Stimulated activated naive CD8-positive, alpha-beta T cell treated with anti-CD3 and anti-CD28 coated beads, Interleukin-15, amount 100 ng/mL, for 72 hours (primary cell): ENCODE results near the gene SLC10A7.

ENCODE experiments used
- ATAC-seq: fragments of 150-1000 bp; cut with Tn5 transposase; 2 replicates; pipeline ENCODE4 v1.10.0; 2021; ENCODE audit warnings: mild to moderate bottlenecking, moderate library complexity
- DNase-seq, 2 donors: peaks; one replicate each; pipeline ENCODE4 v3.0.0; 2021 to 2022
- H3K27ac Mint-ChIP-seq, 2 donors: one replicate each; pipeline ENCODE4 v1.8.0; 2022; ENCODE audit warnings: mild to moderate bottlenecking in 2 of 2, mixed read lengths in 2 of 2, moderate library complexity in 2 of 2
- H3K27me3 Mint-ChIP-seq: one replicate; pipeline ENCODE4 v1.8.0; 2022; ENCODE audit warnings: mixed read lengths
- H3K4me1 Mint-ChIP-seq: one replicate; pipeline ENCODE4 v1.8.0; 2022; ENCODE audit warnings: mild to moderate bottlenecking, mixed read lengths
- H3K4me3 Mint-ChIP-seq, 2 donors: one replicate each; pipeline ENCODE4 v1.8.0; 2022; ENCODE audit warnings: mild to moderate bottlenecking in 2 of 2, mixed read lengths in 2 of 2, moderate library complexity in 1 of 2
- H3K9me3 Mint-ChIP-seq, 2 donors: one replicate each; pipeline ENCODE4 v1.8.0; 2022; ENCODE audit warnings: mixed read lengths in 2 of 2

The SLC10A7 gene

DNA sequence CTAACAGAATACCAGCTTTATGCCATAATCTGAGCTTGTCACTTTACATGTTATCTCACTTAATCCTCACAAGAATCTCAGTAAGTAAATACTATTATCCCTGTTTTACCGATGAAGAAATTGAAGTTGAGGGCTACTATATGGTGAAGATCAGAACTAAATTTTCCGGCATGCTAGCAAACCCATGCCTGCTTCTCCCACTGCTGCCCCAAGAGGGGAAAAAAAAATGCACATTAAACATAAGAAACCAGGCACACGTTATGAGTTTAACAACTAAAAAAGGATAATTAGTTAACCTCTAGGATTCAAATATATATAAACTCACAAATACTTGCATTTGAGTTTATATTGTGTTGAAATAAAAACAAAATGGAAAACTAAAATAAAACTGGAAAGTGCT is 10.8 kb downstream of the SLC10A7 start:
- no peaks in the 10 kb centered on the region for H3K27me3 Mint-ChIP-seq
- peaks cover 24% of the 10 kb centered on the region for H3K4me1 Mint-ChIP-seq
- no peak overlapping the region for H3K4me3 Mint-ChIP-seq
- ATAC-seq = no peak
- H3K9me3 Mint-ChIP-seq = no peaks in the 10 kb centered on the region
- no peak for DNase-seq
- no peak overlapping the region for H3K27ac Mint-ChIP-seq

DNA sequence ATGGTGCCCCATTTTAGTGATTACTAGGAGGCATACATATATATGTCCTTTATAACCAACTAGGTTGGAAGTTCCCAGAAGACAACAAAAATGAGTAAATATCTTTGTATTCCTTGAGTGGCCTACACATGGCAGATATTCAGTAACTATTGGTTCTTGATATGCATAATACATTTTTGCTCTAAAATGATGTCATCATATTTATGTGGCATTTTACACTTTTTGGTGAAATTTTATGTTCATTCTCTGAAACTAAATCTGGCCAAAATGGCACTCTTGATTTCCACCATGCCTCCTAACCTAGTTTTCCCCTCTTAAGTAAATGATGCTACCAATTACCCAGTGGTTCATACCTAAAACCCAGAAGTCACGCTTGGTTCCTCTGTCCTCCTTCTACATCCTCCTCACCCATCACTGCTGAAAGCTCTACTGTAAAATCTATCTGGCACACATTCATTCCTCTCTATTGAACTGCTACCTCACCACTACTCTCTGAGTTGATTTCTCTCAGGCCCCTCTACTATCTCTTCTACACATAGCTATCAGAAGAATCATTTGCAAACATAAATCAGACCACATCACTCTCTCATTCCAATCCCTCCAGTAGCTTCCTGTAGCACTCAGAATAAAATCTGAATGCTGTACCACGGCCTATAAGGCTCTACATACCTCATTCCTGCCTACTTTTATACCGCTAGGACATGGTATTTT is 13.4 kb downstream of the SLC10A7 start:
- DNase-seq (no peak), ATAC-seq (peak; percentile 39)
- Mint-ChIP-seq H3K4me3 (no peak overlapping the region), H3K9me3 (no peaks in the 10 kb centered on the region), H3K27me3 (no peaks in the 10 kb centered on the region), H3K4me1 (peaks cover 27% of the 10 kb centered on the region), H3K27ac (no peak overlapping the region)

DNA sequence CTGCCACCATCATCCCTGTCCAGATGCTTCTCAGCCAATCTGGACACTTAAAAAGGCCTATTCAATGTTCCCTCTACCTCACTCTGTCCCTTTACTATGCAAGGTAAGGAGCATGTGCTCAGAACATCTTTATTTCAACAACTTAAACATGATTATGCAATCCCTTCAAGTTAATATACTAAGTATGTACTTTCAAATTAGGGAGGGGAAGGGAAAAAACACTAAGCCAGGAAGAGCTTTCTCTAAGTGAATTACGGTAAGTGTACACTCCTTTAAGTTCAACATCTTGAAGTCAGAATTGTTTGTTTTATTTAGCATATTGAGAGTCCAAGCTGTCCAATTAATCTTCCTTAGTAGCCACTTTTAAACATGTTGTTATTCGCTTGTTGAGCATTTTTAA is 14.1 kb downstream of the SLC10A7 start:
- Mint-ChIP-seq H3K4me3 (no peak overlapping the region), H3K4me1 (peaks cover 27% of the 10 kb centered on the region), H3K27ac (no peak overlapping the region), H3K27me3 (no peaks in the 10 kb centered on the region), H3K9me3 (no peaks in the 10 kb centered on the region)
- DNase-seq = no peak
- no peak for ATAC-seq

DNA sequence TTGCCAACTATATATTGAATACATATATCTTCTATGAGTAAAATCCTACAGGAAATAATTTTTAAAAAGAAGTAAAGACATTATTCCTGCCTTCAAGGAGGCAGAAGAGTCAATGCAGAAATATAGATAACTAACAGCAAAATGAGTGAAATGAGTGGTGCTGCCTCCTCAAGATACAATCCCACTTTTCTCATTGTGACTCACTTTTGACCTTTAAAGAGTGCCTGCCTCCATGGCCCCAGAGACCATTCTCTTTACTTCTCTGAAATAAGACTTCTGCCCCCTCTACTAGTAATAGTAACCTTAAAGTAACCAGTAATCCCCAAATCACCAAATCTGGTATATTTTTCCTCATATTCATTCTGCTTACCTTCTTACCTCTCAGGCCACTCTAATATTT is 15.5 kb downstream of the SLC10A7 start:
- no peak overlapping the region for H3K4me3 Mint-ChIP-seq
- no peaks in the 10 kb centered on the region for H3K9me3 Mint-ChIP-seq
- peaks cover 27% of the 10 kb centered on the region for H3K4me1 Mint-ChIP-seq
- ATAC-seq (peak; percentile 83), DNase-seq (no peak)
- peak overlapping the region in 1 of 2 donors; percentile 30 for H3K27ac Mint-ChIP-seq
- H3K27me3 Mint-ChIP-seq = no peaks in the 10 kb centered on the region

DNA sequence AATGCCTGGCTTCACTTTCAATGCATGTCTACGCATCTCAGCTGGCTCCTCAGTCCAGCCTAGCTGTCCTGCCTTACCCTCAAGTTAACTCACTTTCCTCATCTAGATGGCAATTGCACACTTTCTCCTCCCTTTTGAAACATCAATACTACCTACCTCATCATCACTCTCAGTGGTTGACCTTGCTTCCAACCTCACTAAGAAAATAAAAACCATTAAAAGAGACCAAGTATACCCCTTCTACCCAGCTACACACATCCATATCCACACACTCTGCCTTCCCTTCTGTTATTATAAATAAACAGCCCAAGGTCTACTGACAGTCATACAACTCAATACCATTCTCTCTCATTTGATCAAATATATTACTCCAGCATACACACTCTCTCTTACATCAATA is 21.5 kb downstream of the SLC10A7 start:
- Mint-ChIP-seq H3K9me3 (no peaks in the 10 kb centered on the region), H3K4me3 (no peak overlapping the region), H3K27me3 (no peaks in the 10 kb centered on the region), H3K4me1 (peaks cover 16% of the 10 kb centered on the region), H3K27ac (no peak overlapping the region)
- DNase-seq (no peak), ATAC-seq (peak; percentile 85)

DNA sequence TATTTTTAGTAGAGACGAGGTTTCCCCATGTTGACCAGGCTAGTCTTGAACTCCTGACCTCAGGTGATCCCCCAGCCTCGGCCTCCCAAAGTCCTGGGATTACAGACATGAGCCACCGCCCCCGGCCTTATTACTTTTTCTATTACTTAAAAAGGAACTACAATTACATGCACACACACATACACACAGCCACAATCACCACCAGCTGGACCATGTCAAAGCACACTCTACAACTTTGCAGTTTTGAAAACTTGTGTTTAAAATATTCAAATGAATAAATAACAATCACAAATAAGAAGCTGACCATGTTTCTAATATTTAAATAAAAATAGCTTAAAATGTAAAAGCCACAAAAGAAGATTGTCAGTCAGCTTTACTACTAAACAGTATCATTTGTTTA is 23.4 kb downstream of the SLC10A7 start:
- DNase-seq (no peak), ATAC-seq (no peak)
- Mint-ChIP-seq H3K27ac (no peak overlapping the region), H3K4me3 (no peak overlapping the region), H3K9me3 (no peaks in the 10 kb centered on the region), H3K4me1 (peaks cover 18% of the 10 kb centered on the region), H3K27me3 (no peaks in the 10 kb centered on the region)

DNA sequence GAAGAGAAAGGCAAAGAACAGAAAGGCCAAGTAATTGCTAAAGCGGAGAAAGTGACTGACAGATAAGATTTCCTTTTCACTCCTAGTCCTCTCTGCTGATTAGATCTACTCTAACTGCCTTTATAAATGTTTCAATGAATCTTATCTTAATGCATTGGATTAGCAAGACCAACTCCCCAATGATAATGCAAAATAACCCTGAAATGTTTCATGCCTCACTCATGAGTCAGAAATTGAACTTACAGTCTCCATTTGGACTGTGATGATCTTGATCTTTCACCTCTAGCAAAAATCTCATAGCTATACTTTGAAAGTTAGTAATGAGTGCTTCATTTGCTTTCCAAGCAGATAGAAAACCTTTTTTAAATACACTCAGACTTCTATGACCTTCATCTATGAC is 26.5 kb downstream of the SLC10A7 start:
- Mint-ChIP-seq H3K9me3 (no peaks in the 10 kb centered on the region), H3K27ac (no peak overlapping the region), H3K4me1 (peaks cover 23% of the 10 kb centered on the region), H3K4me3 (no peak overlapping the region), H3K27me3 (no peaks in the 10 kb centered on the region)
- ATAC-seq (peak; percentile 33), DNase-seq (no peak)

DNA sequence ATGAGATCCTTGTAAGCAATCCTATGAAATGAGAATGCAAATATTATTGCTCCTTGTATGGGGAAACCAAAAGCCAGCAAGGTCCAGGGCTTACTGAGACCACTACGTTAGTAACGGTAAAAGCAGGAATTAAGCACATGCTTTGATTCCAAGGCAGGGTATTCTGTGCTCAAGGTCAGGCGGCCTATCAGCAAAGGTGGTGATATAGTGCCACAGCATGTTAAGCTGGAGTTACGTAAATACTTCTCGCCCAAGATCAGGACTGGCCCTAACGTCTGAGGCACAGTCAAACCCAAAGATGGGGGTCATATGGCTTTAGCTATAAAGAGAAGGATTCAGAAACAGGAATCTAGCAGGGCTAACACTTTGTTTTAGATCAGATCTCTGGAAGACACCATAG is 27.6 kb downstream of the SLC10A7 start:
- H3K9me3 Mint-ChIP-seq = no peaks in the 10 kb centered on the region
- DNase-seq (no peak), ATAC-seq (no peak)
- H3K4me3 Mint-ChIP-seq = no peak overlapping the region
- peak overlapping the region in 1 of 2 donors; percentile 10 for H3K27ac Mint-ChIP-seq
- no peaks in the 10 kb centered on the region for H3K27me3 Mint-ChIP-seq
- H3K4me1 Mint-ChIP-seq = peaks cover 29% of the 10 kb centered on the region

DNA sequence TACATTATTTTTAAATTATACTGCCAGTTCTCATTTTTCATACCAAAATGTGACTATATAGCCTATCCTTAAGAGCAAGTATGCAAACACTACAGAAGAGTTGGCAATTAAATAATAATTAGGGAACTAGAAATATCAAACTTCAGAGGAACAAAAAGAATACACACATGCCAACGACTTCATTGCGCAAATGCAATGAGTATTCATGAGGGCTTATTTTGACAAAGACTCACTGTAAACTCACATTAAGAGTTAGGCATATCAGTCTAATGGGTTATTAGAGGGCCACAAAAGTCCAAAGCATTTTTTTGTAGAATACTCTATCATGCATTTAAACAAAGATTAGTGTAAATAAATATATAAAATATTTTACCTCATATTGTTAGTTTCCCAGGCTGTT is 31.6 kb downstream of the SLC10A7 start:
- Mint-ChIP-seq H3K27ac (no peak overlapping the region), H3K4me3 (no peak overlapping the region), H3K27me3 (no peaks in the 10 kb centered on the region), H3K9me3 (no peaks in the 10 kb centered on the region), H3K4me1 (peaks cover 27% of the 10 kb centered on the region)
- DNase-seq = no peak
- ATAC-seq = no peak

DNA sequence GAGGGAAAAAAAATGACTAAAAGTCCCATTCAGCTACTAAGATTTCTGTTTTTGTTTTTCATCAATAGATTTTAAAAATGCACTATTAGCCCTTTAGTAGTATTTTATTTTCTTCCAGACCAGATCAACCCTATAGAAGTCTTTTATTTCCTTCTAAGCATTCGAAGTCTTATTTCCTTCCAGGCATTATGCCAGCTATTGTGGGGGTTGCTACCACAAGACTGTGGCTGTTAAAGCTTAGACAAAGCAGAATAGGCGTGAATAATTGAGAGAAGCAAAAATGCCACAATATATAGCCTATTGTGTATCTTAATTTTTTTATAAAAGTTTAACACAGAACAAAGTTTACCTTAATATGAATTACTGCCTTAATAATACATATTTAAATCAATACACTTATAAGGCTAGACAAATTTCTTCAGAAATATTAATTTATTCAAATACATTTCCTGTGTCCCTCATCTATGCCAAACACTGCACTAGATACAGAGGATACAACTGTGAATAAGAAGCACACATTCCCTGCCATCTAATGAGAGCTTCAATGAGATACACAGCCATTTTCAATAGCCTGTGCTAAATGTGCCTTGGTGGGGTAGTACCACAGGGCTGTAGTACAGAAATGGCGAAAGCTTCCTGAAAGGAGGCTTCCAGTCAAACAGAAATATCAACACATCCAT is 33.1 kb downstream of the SLC10A7 start:
- Mint-ChIP-seq H3K27ac (no peak overlapping the region), H3K4me3 (no peak overlapping the region), H3K27me3 (no peaks in the 10 kb centered on the region), H3K9me3 (peaks cover 3 to 11% of the 10 kb centered on the region in 2 donors), H3K4me1 (peaks cover 25% of the 10 kb centered on the region)
- DNase-seq (no peak), ATAC-seq (no peak)

DNA sequence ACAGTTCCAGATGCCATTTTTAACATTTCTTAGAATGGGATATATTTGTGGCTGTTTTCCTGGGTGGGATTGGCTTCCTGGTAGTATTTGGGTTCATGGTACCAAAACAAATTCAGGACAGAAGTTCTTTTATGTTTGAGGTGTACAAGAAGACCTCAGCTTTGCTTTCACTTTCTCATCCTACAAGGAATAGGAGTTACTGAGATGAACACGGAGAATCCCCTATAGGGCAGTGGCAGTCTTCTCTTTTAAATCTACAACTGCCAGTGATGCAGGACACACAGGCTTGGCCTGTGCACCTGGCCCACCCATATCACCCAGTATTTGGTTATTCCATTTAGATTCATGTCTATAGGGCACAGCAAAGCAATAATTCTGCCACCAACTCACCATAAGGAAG is 35.2 kb downstream of the SLC10A7 start:
- H3K27me3 Mint-ChIP-seq = no peaks in the 10 kb centered on the region
- DNase-seq = no peak
- peaks cover 30% of the 10 kb centered on the region for H3K4me1 Mint-ChIP-seq
- H3K4me3 Mint-ChIP-seq = no peak overlapping the region
- ATAC-seq = peak; percentile 66
- H3K27ac Mint-ChIP-seq = no peak overlapping the region
- H3K9me3 Mint-ChIP-seq = peaks cover 22 to 31% of the 10 kb centered on the region in 2 donors

DNA sequence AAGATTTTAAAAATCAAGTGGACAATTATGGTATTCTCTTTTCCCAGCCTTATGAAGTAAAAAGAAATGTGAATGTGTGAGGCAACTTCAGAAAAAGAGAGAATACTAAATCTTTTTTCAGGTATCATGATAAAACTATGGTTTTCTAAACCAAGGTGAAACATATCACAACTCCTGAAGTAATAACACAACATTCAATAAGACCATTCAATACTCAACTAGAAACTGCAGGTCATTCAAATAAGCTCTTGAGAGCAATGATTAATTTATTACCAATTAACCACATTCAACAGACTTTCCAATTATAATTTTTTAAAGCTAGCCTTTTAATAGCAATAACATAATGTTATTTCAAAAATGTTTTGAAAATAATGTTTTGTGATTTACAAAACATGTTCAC is 35.8 kb downstream of the SLC10A7 start:
- no peak for DNase-seq
- peaks cover 24 to 37% of the 10 kb centered on the region in 2 donors for H3K9me3 Mint-ChIP-seq
- ATAC-seq = peak; percentile 39
- H3K4me3 Mint-ChIP-seq = no peak overlapping the region
- H3K27me3 Mint-ChIP-seq = no peaks in the 10 kb centered on the region
- H3K27ac Mint-ChIP-seq = no peak overlapping the region
- H3K4me1 Mint-ChIP-seq = peaks cover 32% of the 10 kb centered on the region

DNA sequence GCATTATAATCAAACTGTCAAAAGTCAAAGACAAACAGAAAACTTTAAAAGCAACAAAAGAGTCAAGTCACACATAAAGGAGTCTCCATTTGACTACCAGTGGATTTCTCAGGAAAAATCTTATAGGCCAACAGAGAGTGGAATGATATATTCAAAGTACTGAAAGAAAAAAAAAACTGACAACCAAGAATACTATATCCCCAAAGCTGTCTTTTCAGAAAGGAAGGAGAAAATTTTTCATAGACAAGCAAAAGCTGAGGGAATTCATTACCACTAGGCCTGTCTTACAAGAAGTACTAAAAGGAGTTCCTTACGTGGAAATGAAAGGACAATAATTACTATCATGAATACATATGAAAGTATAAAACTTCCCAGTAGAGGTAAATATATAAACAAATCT is 39.0 kb downstream of the SLC10A7 start:
- DNase-seq (no peak), ATAC-seq (no peak)
- Mint-ChIP-seq H3K27me3 (no peaks in the 10 kb centered on the region), H3K4me1 (peaks cover 39% of the 10 kb centered on the region), H3K4me3 (no peak overlapping the region), H3K27ac (no peak overlapping the region), H3K9me3 (peaks cover 24 to 44% of the 10 kb centered on the region in 2 donors)

DNA sequence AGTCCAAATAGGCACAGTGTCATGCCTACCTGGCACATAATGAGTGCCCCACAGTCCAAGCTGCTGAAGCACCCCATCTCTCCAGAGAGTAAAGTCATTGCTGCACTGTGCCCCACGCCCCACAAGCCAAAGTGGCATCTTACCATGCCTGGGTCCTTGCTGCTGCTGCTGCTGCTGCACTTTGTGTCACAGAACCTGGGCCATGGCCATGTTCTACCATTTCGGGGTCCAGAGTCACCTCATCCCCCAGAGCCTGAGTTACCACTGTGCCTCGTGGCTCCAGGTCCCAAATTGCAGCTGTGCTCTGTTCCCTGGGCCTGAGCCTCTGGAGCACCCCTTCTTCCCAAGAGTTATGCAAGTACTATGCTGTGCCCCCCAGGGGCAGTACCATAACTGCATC is 40.5 kb downstream of the SLC10A7 start:
- ATAC-seq = no peak
- no peak overlapping the region for H3K27ac Mint-ChIP-seq
- no peak overlapping the region for H3K4me3 Mint-ChIP-seq
- H3K27me3 Mint-ChIP-seq = no peaks in the 10 kb centered on the region
- peaks cover 26% of the 10 kb centered on the region for H3K4me1 Mint-ChIP-seq
- no peak for DNase-seq
- H3K9me3 Mint-ChIP-seq = peaks cover 24 to 44% of the 10 kb centered on the region in 2 donors

DNA sequence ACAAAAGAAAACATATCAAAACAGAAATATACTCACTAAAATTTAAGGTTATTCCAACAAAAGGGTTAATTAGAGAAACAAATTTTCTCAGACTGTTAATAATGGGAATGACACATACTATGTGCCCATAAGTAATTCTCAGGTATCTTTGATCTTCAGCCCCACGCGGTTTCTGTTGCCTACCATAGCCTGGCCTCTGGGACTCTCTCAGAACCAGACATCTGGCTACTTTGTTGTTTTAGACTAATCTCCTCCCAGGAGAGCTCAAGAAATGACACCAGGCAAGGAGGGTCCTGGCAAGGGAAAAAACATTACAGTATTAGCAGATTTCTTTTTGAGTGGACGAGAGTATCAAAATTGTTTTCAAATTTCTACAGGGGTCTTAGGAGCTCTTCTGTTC is 43.7 kb downstream of the SLC10A7 start:
- DNase-seq (no peak), ATAC-seq (no peak)
- Mint-ChIP-seq H3K27ac (peak overlapping the region in 1 of 2 donors; percentile 74), H3K27me3 (no peaks in the 10 kb centered on the region), H3K4me1 (peaks cover 25% of the 10 kb centered on the region), H3K4me3 (no peak overlapping the region), H3K9me3 (peaks cover 15 to 26% of the 10 kb centered on the region in 2 donors)

DNA sequence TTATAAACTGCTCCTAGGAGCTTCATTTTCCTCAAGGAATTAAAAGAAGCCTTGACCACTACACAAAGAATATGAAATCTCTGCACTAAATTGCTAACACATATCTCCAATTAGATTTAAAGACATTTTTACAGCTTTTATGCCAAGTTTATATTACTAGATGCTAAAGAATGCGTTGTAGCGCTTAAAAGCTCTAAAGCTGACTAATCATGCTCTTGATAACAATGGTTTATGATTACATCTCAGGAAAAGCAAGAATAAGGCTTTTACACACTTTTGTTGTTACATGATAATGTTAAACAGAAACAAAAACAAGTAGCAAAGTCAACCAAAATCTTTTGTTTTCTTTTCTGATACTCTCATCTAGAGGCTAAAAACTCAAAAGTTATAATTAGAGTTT is 44.7 kb downstream of the SLC10A7 start:
- peaks cover 7 to 18% of the 10 kb centered on the region in 2 donors for H3K9me3 Mint-ChIP-seq
- H3K4me3 Mint-ChIP-seq = no peak overlapping the region
- H3K27me3 Mint-ChIP-seq = no peaks in the 10 kb centered on the region
- no peak overlapping the region for H3K27ac Mint-ChIP-seq
- ATAC-seq (no peak), DNase-seq (no peak)
- peaks cover 24% of the 10 kb centered on the region for H3K4me1 Mint-ChIP-seq

DNA sequence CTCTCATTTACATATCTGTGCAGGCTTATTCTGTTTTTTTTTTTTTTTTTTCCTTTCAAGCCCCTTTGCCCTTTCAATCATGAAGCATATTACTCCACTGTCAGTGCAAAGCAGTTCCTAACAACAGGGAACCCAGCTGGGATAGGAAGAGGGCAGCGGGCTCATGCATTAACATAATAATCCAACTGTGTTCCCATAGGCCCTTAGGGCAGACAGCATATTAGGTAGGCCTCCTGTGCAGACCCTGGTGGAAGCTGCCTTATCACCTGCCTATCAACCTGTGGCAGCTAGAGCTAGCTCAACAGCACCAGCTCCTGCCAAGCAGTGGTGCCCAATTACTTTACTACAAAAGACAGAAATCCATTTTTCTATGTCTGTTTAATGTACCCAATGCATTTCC is 49.3 kb downstream of the SLC10A7 start:
- no peak overlapping the region for H3K27ac Mint-ChIP-seq
- no peak for ATAC-seq
- H3K4me3 Mint-ChIP-seq = no peak overlapping the region
- DNase-seq = no peak
- no peaks in the 10 kb centered on the region for H3K27me3 Mint-ChIP-seq
- H3K9me3 Mint-ChIP-seq = no peaks in the 10 kb centered on the region
- H3K4me1 Mint-ChIP-seq = no peaks in the 10 kb centered on the region
